HepG2 (cell line): ENCODE data around the gene SLIT3. TPM values are rescaled to one million over a fixed set of nuclear protein-coding genes. Genes with fewer than 3 reads are reported as not detected.

Experiments
- ATAC-seq: fragments of 200-7000 bp; cut with Tn5 transposase; 3 replicates; pipeline ENCODE4 v1.9.1; 2020; ENCODE audit warnings: mild to moderate bottlenecking, moderate library complexity
- BruUV-seq: library from RNA; stranded (reverse); fragments of 400-500 nt; replicated peaks from 2 replicates; lab custom pipeline; 2021; lab: Mats Ljungman, UMichigan
- CTCF ChIA-PET: fragments of 300-600 bp; formaldehyde crosslinking; extraction: SDS; loops from one replicate; lab custom pipeline; 2021; ENCODE audit warnings: low total read pairs, inconsistent platforms, low intra/inter-chr PET ratio; lab: Yijun Ruan, JAX
- POLR2A ChIA-PET: fragments of 350-600 bp; sonication (Branson Sonifier 250); formaldehyde crosslinking; loops from one replicate; lab custom pipeline; 2020; ENCODE audit warnings: antibody characterized with exemption, inconsistent platforms; lab: Yijun Ruan, JAX
- DNase-seq: peaks from one replicate; pipeline ENCODE4 v3.0.0-alpha.2; 2015; ENCODE audit warnings: low spot score
- FAIRE-seq: peaks from 3 replicates; lab custom pipeline; 2011; peaks lifted over from hg19 to GRCh38; lab: Jason Lieb, UNC
- H2AFZ ChIP-seq: one replicate; pipeline ENCODE4 v1.6.1; 2011; ENCODE audit warnings: low read length, inconsistent platforms
- H3K27ac ChIP-seq: fragments of 300-600 bp; 3 replicates; pipeline ENCODE4 v1.8.0; 2011; ENCODE audit warnings: mixed run types, mild to moderate bottlenecking, mixed read lengths, low read length, inconsistent platforms; ENCODE audit not compliant: insufficient read depth; ENCODE audit errors: extremely low read length
- H3K27me3 ChIP-seq, 2 experiments: fragments of 200-600 bp in 1 of 2; 2 replicates in 1 of 2; 3 replicates in 1 of 2; pipeline versions ENCODE4 v1.6.0 to v1.8.0; 2011; ENCODE audit warnings: low read length in 2 of 2, mild to moderate bottlenecking in 2 of 2, moderate library complexity in 2 of 2, inconsistent platforms in 1 of 2; ENCODE audit not compliant: insufficient read depth in 2 of 2, control insufficient read depth in 1 of 2
- H3K36me3 ChIP-seq, 2 experiments: fragments of 200-600 bp in 1 of 2; replicated peaks in 1 of 2; 2 replicates in 1 of 2; 3 replicates in 1 of 2; pipeline versions ENCODE4 v1.5.1 to v1.8.0; 2011; ENCODE audit warnings: low read length in 2 of 2, inconsistent platforms in 1 of 2; ENCODE audit not compliant: insufficient read depth in 2 of 2, control insufficient read depth in 1 of 2
- H3K4me1 ChIP-seq: 2 replicates; pipeline ENCODE4 v1.5.1; 2012; ENCODE audit warnings: low read length, inconsistent platforms; ENCODE audit not compliant: insufficient read depth
- H3K4me2 ChIP-seq: 2 replicates; pipeline ENCODE4 v1.6.0; 2011; ENCODE audit warnings: low read depth, low read length, inconsistent platforms
- H3K4me3 ChIP-seq, 3 experiments: fragments of 200-600 bp in 1 of 3; sonication (generic), shearing (Covaris generic) in 1 of 3; replicated peaks in 1 of 3; 2 replicates each; pipeline ENCODE4 v1.5.1; 2011 to 2016; ENCODE audit warnings: low read length in 3 of 3, inconsistent platforms in 2 of 3, low read depth in 2 of 3, mild to moderate bottlenecking in 2 of 3, control low read depth in 1 of 3, mixed read lengths in 1 of 3; ENCODE audit not compliant: insufficient read depth in 1 of 3
- H3K79me2 ChIP-seq: one replicate; pipeline ENCODE4 v1.6.1; 2011; ENCODE audit warnings: low read length, inconsistent platforms; ENCODE audit not compliant: insufficient read depth
- H3K9ac ChIP-seq: 2 replicates; pipeline ENCODE4 v1.6.0; 2011; ENCODE audit warnings: mild to moderate bottlenecking, low read depth, low read length, inconsistent platforms; ENCODE audit not compliant: insufficient read depth
- H3K9me3 ChIP-seq: 2 replicates; pipeline ENCODE4 v1.5.1; 2012; ENCODE audit warnings: mild to moderate bottlenecking, low read length
- H4K20me1 ChIP-seq: 2 replicates; pipeline ENCODE4 v1.6.0; 2011; ENCODE audit warnings: inconsistent platforms, mild to moderate bottlenecking, low read length, moderate library complexity; ENCODE audit not compliant: insufficient read depth
- ARNT ChIP-seq: fragments of 450-650 bp; IDR thresholded peaks from 2 replicates; pipeline ENCODE4 v1.6.1; 2017
- CBX1 ChIP-seq: IDR thresholded peaks from one replicate; pipeline ENCODE4 v1.6.1; 2016; ENCODE audit warnings: antibody characterized with exemption, low read depth
- HOXD1 ChIP-seq: sonication (generic); formaldehyde crosslinking; IDR thresholded peaks from 2 replicates; pipeline ENCODE4 v1.5.0; 2020; ENCODE audit warnings: missing genetic modification reagents
- MBD4 ChIP-seq: IDR thresholded peaks from 2 replicates; pipeline ENCODE4 v1.6.1; 2012; ENCODE audit warnings: low read length, inconsistent platforms, borderline replicate concordance
- MED8 ChIP-seq: sonication (generic); formaldehyde crosslinking; IDR thresholded peaks from 2 replicates; pipeline ENCODE4 v1.8.1; 2023; ENCODE audit warnings: mild to moderate bottlenecking, missing genetic modification reagents; ENCODE audit not compliant: insufficient replicate concordance
- MTF1 ChIP-seq: sonication (generic); formaldehyde crosslinking; IDR thresholded peaks from 2 replicates; pipeline ENCODE4 v1.5.0; 2020; ENCODE audit warnings: missing genetic modification reagents
- NFKB2 ChIP-seq: sonication (generic); formaldehyde crosslinking; IDR thresholded peaks from 2 replicates; pipeline ENCODE4 v1.4.0; 2020; ENCODE audit warnings: missing genetic modification reagents, borderline replicate concordance
- PHF5A ChIP-seq: IDR thresholded peaks from one replicate; pipeline ENCODE4 v1.6.1; 2018; ENCODE audit warnings: low read depth, missing genetic modification reagents; ENCODE audit not compliant: unreplicated experiment
- SALL2 ChIP-seq: sonication (generic); formaldehyde crosslinking; IDR thresholded peaks from 2 replicates; pipeline ENCODE4 v1.8.1; 2023; ENCODE audit warnings: mild to moderate bottlenecking, missing genetic modification reagents, inconsistent platforms
- SMC3 ChIP-seq: IDR thresholded peaks from 2 replicates; pipeline ENCODE4 v1.6.1; 2011; ENCODE audit warnings: low read length, improper control_type of control experiment
- SRSF4 ChIP-seq: fragments of 200-400 bp; formaldehyde crosslinking; IDR thresholded peaks from one replicate; pipeline ENCODE4 v1.6.1; 2018; ENCODE audit warnings: mild to moderate bottlenecking, low read depth, low read length, moderate library complexity; ENCODE audit not compliant: poor library complexity, severe bottlenecking
- ZNF20 ChIP-seq: sonication (generic); formaldehyde crosslinking; IDR thresholded peaks from 2 replicates; pipeline ENCODE4 v1.4.0; 2020; ENCODE audit warnings: mild to moderate bottlenecking, moderate library complexity, missing genetic modification reagents
- ZNF607 ChIP-seq: sonication (generic); formaldehyde crosslinking; IDR thresholded peaks from 2 replicates; pipeline ENCODE4 v1.5.1; 2020; ENCODE audit warnings: missing genetic modification reagents, mild to moderate bottlenecking, borderline replicate concordance
- ZNF782 ChIP-seq: sonication (generic); formaldehyde crosslinking; IDR thresholded peaks from 2 replicates; pipeline ENCODE4 v1.4.0; 2020; ENCODE audit warnings: missing genetic modification reagents, mild to moderate bottlenecking, borderline replicate concordance
- WGBS: methylation state at CpG from one replicate; pipeline ENCODE4 v1.1.6; 2017; ENCODE audit warnings: low lambda C conversion rate; 5-methylcytosine and 5-hydroxymethylcytosine counted together
- in situ Hi-C: cut with HindIII; loops from 2 replicates; pipeline ENCODE4 v1.10.0; 2017; ENCODE audit warnings: low pct_unique_long_range_greater_than_20kb; ENCODE audit not compliant: extremely low pct_ligation_motif_present
- intact Hi-C: fragments of 100-400 bp; cut with micrococcal nuclease; formaldehyde crosslinking; loops from one replicate; pipeline ENCODE4 v1.10.0; 2022; ENCODE audit not compliant: unreplicated experiment
- polyA plus RNA-seq, 8 experiments: library from polyadenylated mRNA; depleted of rRNA in 3 of 8; stranded (reverse) in 7 of 8; unstranded in 1 of 8; fragments of >200 nt; fragmentation: Illumina TruSeq in 4 of 8; extraction: Trizol in 4 of 8; gene quantifications; 2 replicates each; pipeline versions ENCODE4 v1.2.1 to v1.2.3, GENCODE V29; 2011 to 2016; ENCODE audit warnings: low read depth in 4 of 8, missing spikeins in 1 of 8, mixed read lengths in 1 of 8; ENCODE audit not compliant: insufficient read depth in 1 of 8
- total RNA-seq, 5 experiments: library from RNA; depleted of rRNA; stranded (reverse); fragments of >200 nt; fragmentation: Illumina TruSeq; extraction: Trizol; gene quantifications; 2 replicates each; pipeline ENCODE4 v1.2.3, GENCODE V29; 2016; ENCODE audit warnings: low read depth in 1 of 5
- TF ChIP-seq, protein P1 (sequence below): sonication (generic); formaldehyde crosslinking; conservative IDR thresholded peaks from 2 replicates; pipeline ENCODE4 v1.5.0; 2020; ENCODE audit warnings: missing genetic modification reagents
- TF ChIP-seq, protein P2 (sequence below): sonication (generic); formaldehyde crosslinking; IDR thresholded peaks from one replicate; pipeline ENCODE4 v1.5.1; 2020; ENCODE audit warnings: mild to moderate bottlenecking, missing genetic modification reagents; ENCODE audit errors: not compliant biosample characterization

Gene SLIT3
- total and polyA plus RNA-seq, 2 of the 13 experiments (the other 11 are each of a cell fraction or from before 2014, with no cell fraction given): not detected

DNA sequence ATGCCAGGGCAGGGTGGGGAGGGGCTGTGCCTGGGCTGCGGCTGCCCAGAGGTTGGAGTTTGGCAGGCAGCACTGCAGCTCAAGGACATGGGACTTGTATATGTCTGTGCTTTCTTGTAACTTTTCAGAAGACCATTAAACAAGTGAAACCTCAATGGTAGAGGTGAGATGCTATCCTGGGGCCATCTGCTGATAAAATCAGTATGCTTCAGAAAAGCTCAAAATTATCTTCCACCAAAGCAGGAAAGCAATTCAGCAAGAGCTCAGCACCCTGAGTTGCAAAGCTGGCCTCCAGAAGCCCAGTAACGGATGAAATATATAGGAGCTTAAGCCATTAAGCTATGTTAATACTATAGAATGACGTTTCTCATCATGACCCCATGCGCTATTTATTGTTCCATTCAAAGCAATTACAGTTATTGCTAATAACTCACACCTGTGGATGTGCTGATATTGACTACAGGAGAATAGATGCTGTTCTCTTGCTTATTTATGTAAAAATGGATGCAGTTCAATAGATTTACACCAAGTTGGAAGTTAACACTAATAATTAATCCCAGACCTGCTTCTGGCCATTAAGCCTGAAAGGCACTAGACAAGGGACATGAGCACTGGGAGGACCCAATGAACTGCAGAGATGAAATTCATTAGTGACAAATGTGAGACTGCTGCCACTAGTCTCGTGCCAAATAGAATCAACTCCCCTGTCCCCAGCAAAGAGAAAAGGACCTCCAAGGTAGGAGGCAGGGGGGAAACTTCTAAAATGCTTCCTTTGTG is 405.5 kb downstream of the SLIT3 start:
- Histone ChIP-seq H3K4me1 (no peaks in the 10 kb centered on the region), H3K27ac (no peak overlapping the region), H3K4me3 (no peak overlapping the region), H3K9me3 (no peaks in the 10 kb centered on the region), H3K79me2 (no peaks in the 10 kb centered on the region), H3K36me3 (no peaks in the 10 kb centered on the region), H3K27me3 (peaks cover 0 to 21% of the 10 kb centered on the region in 2 experiments; a peak in 2 of 5 replicates)
- 2% methylated on average over 5 of the region's 5 CpGs for WGBS
- intact Hi-C loops: no loop called here
- in situ Hi-C loops: no loop called here
- FAIRE-seq (no peak), ATAC-seq (no peak), DNase-seq (no peak)
- no TSS peak for BruUV-seq
- POLR2A ChIA-PET: no interaction called here
- TF ChIP-seq ZNF607 (CRISPR knock-in tag) (no peak), NFKB2 (CRISPR knock-in tag) (no peak), SMC3 (no peak), MED8 (CRISPR knock-in tag) (no peak), ZNF782 (CRISPR knock-in tag) (no peak), ARNT (no peak), SRSF4 (no peak), MTF1 (no peak), CBX1 (no peak), HOXD1 (CRISPR knock-in tag) (no peak), MBD4 (no peak), SALL2 (CRISPR knock-in tag) (no peak), PHF5A (CRISPR knock-in tag) (no peak), ZNF20 (CRISPR knock-in tag) (no peak)
- TF ChIP-seq, protein P1, sequence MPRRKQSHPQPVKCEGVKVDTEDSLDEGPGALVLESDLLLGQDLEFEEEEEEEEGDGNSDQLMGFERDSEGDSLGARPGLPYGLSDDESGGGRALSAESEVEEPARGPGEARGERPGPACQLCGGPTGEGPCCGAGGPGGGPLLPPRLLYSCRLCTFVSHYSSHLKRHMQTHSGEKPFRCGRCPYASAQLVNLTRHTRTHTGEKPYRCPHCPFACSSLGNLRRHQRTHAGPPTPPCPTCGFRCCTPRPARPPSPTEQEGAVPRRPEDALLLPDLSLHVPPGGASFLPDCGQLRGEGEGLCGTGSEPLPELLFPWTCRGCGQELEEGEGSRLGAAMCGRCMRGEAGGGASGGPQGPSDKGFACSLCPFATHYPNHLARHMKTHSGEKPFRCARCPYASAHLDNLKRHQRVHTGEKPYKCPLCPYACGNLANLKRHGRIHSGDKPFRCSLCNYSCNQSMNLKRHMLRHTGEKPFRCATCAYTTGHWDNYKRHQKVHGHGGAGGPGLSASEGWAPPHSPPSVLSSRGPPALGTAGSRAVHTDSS (CRISPR knock-in tag): no peak
- TF ChIP-seq, protein P2, sequence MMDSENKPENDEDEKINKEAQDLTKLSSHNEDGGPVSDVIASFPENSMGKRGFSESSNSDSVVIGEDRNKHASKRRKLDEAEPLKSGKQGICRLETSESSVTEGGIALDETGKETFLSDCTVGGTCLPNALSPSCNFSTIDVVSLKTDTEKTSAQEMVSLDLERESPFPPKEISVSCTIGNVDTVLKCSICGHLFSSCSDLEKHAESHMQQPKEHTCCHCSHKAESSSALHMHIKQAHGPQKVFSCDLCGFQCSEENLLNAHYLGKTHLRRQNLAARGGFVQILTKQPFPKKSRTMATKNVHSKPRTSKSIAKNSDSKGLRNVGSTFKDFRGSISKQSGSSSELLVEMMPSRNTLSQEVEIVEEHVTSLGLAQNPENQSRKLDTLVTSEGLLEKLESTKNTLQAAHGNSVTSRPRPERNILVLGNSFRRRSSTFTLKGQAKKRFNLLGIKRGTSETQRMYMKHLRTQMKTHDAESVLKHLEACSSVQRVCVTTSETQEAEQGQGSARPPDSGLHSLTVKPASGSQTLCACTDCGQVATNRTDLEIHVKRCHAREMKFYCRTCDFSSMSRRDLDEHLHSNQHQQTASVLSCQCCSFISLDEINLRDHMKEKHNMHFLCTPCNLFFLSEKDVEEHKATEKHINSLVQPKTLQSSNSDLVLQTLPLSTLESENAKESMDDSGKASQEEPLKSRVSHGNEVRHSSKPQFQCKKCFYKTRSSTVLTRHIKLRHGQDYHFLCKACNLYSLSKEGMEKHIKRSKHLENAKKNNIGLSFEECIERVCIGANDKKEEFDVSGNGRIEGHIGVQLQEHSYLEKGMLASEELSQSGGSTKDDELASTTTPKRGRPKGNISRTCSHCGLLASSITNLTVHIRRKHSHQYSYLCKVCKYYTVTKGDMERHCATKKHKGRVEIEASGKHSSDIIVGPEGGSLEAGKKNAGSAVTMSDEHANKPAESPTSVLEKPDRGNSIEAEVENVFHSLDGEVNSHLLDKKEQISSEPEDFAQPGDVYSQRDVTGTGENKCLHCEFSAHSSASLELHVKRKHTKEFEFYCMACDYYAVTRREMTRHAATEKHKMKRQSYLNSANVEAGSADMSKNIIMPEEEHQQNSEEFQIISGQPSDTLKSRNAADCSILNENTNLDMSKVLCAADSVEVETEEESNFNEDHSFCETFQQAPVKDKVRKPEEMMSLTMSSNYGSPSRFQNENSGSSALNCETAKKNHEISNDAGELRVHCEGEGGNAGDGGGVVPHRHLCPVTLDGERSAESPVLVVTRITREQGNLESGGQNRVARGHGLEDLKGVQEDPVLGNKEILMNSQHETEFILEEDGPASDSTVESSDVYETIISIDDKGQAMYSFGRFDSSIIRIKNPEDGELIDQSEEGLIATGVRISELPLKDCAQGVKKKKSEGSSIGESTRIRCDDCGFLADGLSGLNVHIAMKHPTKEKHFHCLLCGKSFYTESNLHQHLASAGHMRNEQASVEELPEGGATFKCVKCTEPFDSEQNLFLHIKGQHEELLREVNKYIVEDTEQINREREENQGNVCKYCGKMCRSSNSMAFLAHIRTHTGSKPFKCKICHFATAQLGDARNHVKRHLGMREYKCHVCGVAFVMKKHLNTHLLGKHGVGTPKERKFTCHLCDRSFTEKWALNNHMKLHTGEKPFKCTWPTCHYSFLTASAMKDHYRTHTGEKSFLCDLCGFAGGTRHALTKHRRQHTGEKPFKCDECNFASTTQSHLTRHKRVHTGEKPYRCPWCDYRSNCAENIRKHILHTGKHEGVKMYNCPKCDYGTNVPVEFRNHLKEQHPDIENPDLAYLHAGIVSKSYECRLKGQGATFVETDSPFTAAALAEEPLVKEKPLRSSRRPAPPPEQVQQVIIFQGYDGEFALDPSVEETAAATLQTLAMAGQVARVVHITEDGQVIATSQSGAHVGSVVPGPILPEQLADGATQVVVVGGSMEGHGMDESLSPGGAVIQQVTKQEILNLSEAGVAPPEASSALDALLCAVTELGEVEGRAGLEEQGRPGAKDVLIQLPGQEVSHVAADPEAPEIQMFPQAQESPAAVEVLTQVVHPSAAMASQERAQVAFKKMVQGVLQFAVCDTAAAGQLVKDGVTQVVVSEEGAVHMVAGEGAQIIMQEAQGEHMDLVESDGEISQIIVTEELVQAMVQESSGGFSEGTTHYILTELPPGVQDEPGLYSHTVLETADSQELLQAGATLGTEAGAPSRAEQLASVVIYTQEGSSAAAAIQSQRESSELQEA: no peak
- TF ChIP-seq, all 625 proteins: peak for 0
- no peak overlapping the region for H3K4me2 ChIP-seq
- CTCF ChIA-PET: no interaction called here
- no peak overlapping the region for H3K9ac ChIP-seq
- H4K20me1 ChIP-seq: no peaks in the 10 kb centered on the region
- no peak overlapping the region for H2AFZ ChIP-seq
